Body of pancreas (tissue), 4 donors: ENCODE measurements around the gene NGF. TPM values are rescaled to one million over a fixed set of nuclear protein-coding genes. Genes with fewer than 3 reads are reported as not detected.

Source experiments
- ATAC-seq: fragments of 150-250 bp; one replicate; pipeline ENCODE4 v1.9.1; 2016
- DNase-seq, 4 donors: peaks; one replicate each; pipeline ENCODE4 v3.0.0-alpha.2; 2019
- H3K27ac ChIP-seq, 4 donors: fragments of 200-600 bp; sonication (generic); 1 replicate in 3 of 4; 2 replicates in 1 of 4; pipeline versions ENCODE4 v1.5.1 to v1.6.1; 2016 to 2019; ENCODE audit warnings: mild to moderate bottlenecking in 1 of 4, mixed read lengths in 1 of 4, moderate library complexity in 1 of 4
- H3K27me3 ChIP-seq, 2 donors: fragments of 200-600 bp; sonication (generic); one replicate each; pipeline ENCODE4 v1.6.0; 2016; ENCODE audit warnings: mild to moderate bottlenecking in 1 of 2
- H3K36me3 ChIP-seq, 2 donors: fragments of 200-600 bp; sonication (generic); replicated peaks in 1 of 2; 2 replicates each; pipeline ENCODE4 v1.5.1; 2016; ENCODE audit warnings: low read depth in 2 of 2; ENCODE audit not compliant: insufficient read depth in 1 of 2
- H3K4me1 ChIP-seq: fragments of 200-600 bp; sonication (generic); one replicate; pipeline ENCODE4 v1.6.0; 2016
- H3K4me3 ChIP-seq, 2 donors: fragments of 200-600 bp; sonication (generic); 1 replicate in 1 of 2; 2 replicates in 1 of 2; pipeline ENCODE4 v1.5.1; 2016 to 2019
- H3K9me3 ChIP-seq, 3 donors: fragments of 200-600 bp; sonication (generic); 1 replicate in 2 of 3; 2 replicates in 1 of 3; pipeline ENCODE4 v1.5.1; 2016
- CTCF ChIP-seq, 7 experiments: fragments of 450-650 bp in 4 of 7; fragments of 200-600 bp in 3 of 7; sonication (generic) in 3 of 7; IDR thresholded peaks; one replicate each; pipeline ENCODE4 v1.5.1; 2016 to 2019; ENCODE audit warnings: antibody characterized with exemption in 7 of 7
- POLR2A ChIP-seq, 3 donors: fragments of 450-650 bp; IDR thresholded peaks; one replicate each; pipeline ENCODE4 v1.6.1; 2016; ENCODE audit warnings: antibody characterized with exemption in 3 of 3, mild to moderate bottlenecking in 2 of 3
- WGBS, 2 donors: methylation state at CpG; one replicate each; pipeline ENCODE4 v1.1.5; 2017; 5-methylcytosine and 5-hydroxymethylcytosine counted together
- intact Hi-C: fragments of 100-400 bp; cut with DNase I; formaldehyde crosslinking; loops from one replicate; pipeline ENCODE4 v1.15.1; 2023
- total RNA-seq, 2 donors: library from RNA; depleted of rRNA; stranded (reverse); fragments of >200 nt; gene quantifications; one replicate each; pipeline ENCODE4 v1.1.0, GENCODE V29; 2016

The NGF gene
- total RNA-seq, 2 donors from 2014 or later: 3.6 TPM; not detected in 1

- Histone ChIP-seq H3K4me3 (no peak overlapping the region), H3K27me3 (no peaks in the 10 kb centered on the region), H3K36me3 (no peaks in the 10 kb centered on the region), H3K27ac (no peak overlapping the region), H3K9me3 (no peaks in the 10 kb centered on the region), H3K4me1 (no peaks in the 10 kb centered on the region)
- 51 to 60% methylated on average over 3 of the region's 3 CpGs for WGBS, 2 donors
- TF ChIP-seq CTCF (IDR thresholded peaks at IDR 0.05) (no peak), POLR2A (IDR thresholded peaks at IDR 0.05) (no peak)
- DNase-seq: no peak
- no peak for ATAC-seq
- intact Hi-C loops: no loop called here
These were observed 8.1 kb downstream of the NGF start for GRCh38 chr1:115329965-115330364.

- WGBS, 2 donors: 71 to 72% methylated on average over 3 of the region's 3 CpGs
- intact Hi-C loops: no loop called here
- no peak for ATAC-seq
These were observed 10.8 kb downstream of the NGF start for GRCh38 chr1:115327270-115327669.

GRCh38 chr1:115326419-115326818 is 11.6 kb downstream of the NGF start:
- 82 to 88% methylated on average over 6 of the region's 6 CpGs for WGBS, 2 donors
- no peaks in the 10 kb centered on the region for H3K4me1 ChIP-seq
- DNase-seq (no peak), ATAC-seq (no peak)
- TF ChIP-seq CTCF (IDR thresholded peaks at IDR 0.05) (no peak), POLR2A (IDR thresholded peaks at IDR 0.05) (no peak)
- no peak overlapping the region for H3K27ac ChIP-seq
- H3K27me3 ChIP-seq: no peaks in the 10 kb centered on the region
- no peaks in the 10 kb centered on the region for H3K36me3 ChIP-seq
- no peaks in the 10 kb centered on the region for H3K9me3 ChIP-seq
- intact Hi-C loops: no loop called here
- no peak overlapping the region for H3K4me3 ChIP-seq

More at GRCh38 chr1:115327270-115327669, 10.8 kb downstream of the NGF start:
- Histone ChIP-seq H3K27ac (no peak overlapping the region), H3K4me1 (no peaks in the 10 kb centered on the region), H3K27me3 (no peaks in the 10 kb centered on the region), H3K9me3 (no peaks in the 10 kb centered on the region), H3K4me3 (no peak overlapping the region), H3K36me3 (no peaks in the 10 kb centered on the region)
- DNase-seq: no peak
- TF ChIP-seq CTCF (IDR thresholded peaks at IDR 0.05): no peak
- TF ChIP-seq POLR2A (IDR thresholded peaks at IDR 0.05): no peak

- Histone ChIP-seq H3K4me3 (no peak overlapping the region), H3K27me3 (no peaks in the 10 kb centered on the region), H3K36me3 (no peaks in the 10 kb centered on the region), H3K9me3 (no peaks in the 10 kb centered on the region), H3K27ac (no peak overlapping the region), H3K4me1 (no peaks in the 10 kb centered on the region)
- no peak for ATAC-seq
- WGBS, 2 donors: 70 to 71% methylated on average over 5 of the region's 5 CpGs
- TF ChIP-seq CTCF (IDR thresholded peaks at IDR 0.05) (no peak), POLR2A (IDR thresholded peaks at IDR 0.05) (no peak)
- intact Hi-C loops: no loop called here
- DNase-seq: no peak
These were observed 12.2 kb downstream of the NGF start for GRCh38 chr1:115325874-115326273.

- Histone ChIP-seq H3K4me1 (no peaks in the 10 kb centered on the region), H3K4me3 (no peak overlapping the region), H3K36me3 (no peaks in the 10 kb centered on the region), H3K27ac (no peak overlapping the region), H3K9me3 (no peaks in the 10 kb centered on the region), H3K27me3 (no peaks in the 10 kb centered on the region)
- intact Hi-C loops: no loop called here
- DNase-seq (no peak), ATAC-seq (no peak)
- 86 to 87% methylated on average over 8 of the region's 8 CpGs for WGBS, 2 donors
- no peak for TF ChIP-seq CTCF (IDR thresholded peaks at IDR 0.05)
- no peak for TF ChIP-seq POLR2A (IDR thresholded peaks at IDR 0.05)
These were observed 13.2 kb downstream of the NGF start for GRCh38 chr1:115324649-115325420.
